MCF 10A (cell line): ENCODE data around the gene AUP1. TPM values are rescaled to one million over a fixed set of nuclear protein-coding genes. Genes with fewer than 3 reads are reported as not detected.

Experiments
- BruUV-seq: library from RNA; stranded (reverse); fragments of 400-500 nt; replicated peaks from 2 replicates; lab custom pipeline; 2021; lab: Mats Ljungman, UMichigan
- CTCF ChIA-PET: fragments of 300-600 bp; sonication (Branson Sonifier 250); formaldehyde crosslinking; extraction: SDS; loops from one replicate; lab custom pipeline; 2021; ENCODE audit warnings: antibody characterized with exemption, inconsistent platforms; lab: Yijun Ruan, JAX
- POLR2A ChIA-PET: fragments of 300-600, 350-650 bp; sonication (Branson Sonifier 250); formaldehyde crosslinking; extraction: SDS; loops from one replicate; lab custom pipeline; 2020; ENCODE audit warnings: antibody characterized with exemption, inconsistent platforms; lab: Yijun Ruan, JAX
- DNase-seq: peaks from one replicate; pipeline ENCODE4 v3.0.0-alpha.2; 2018; ENCODE audit not compliant: unreplicated experiment
- H3K27ac Mint-ChIP-seq: one replicate; pipeline ENCODE4 v1.8.0; 2022; ENCODE audit warnings: mild to moderate bottlenecking, low read depth, mixed read lengths; ENCODE audit not compliant: unreplicated experiment
- H3K27me3 Mint-ChIP-seq: one replicate; pipeline ENCODE4 v1.8.0; 2022; ENCODE audit warnings: mixed read lengths; ENCODE audit not compliant: insufficient read depth, unreplicated experiment
- H3K36me3 Mint-ChIP-seq: one replicate; pipeline ENCODE4 v1.8.0; 2022; ENCODE audit warnings: mild to moderate bottlenecking, moderate library complexity, mixed read lengths; ENCODE audit not compliant: insufficient read depth, unreplicated experiment
- H3K4me1 Mint-ChIP-seq: one replicate; pipeline ENCODE4 v1.8.0; 2022; ENCODE audit warnings: mixed read lengths; ENCODE audit not compliant: insufficient read depth, unreplicated experiment
- H3K4me3 Mint-ChIP-seq: one replicate; pipeline ENCODE4 v1.8.0; 2022; ENCODE audit warnings: mild to moderate bottlenecking, moderate library complexity, mixed read lengths; ENCODE audit not compliant: unreplicated experiment
- H3K9me3 Mint-ChIP-seq: one replicate; pipeline ENCODE4 v1.8.0; 2022; ENCODE audit warnings: mixed read lengths; ENCODE audit not compliant: unreplicated experiment
- intact Hi-C: fragments of 100-400 bp; cut with micrococcal nuclease; formaldehyde crosslinking; loops from 2 replicates; pipeline ENCODE4 v1.14.1; 2022
- total RNA-seq: library from RNA; stranded (reverse); gene quantifications from 2 replicates; pipeline ENCODE4 v1.2.3, GENCODE V29; 2022
- TF ChIP-seq, protein P1 (sequence below): fragments of 200-600 bp; IDR thresholded peaks from one replicate; pipeline ENCODE4 v1.8.0; 2022; ENCODE audit warnings: antibody characterized with exemption, mild to moderate bottlenecking; ENCODE audit not compliant: unreplicated experiment

AUP1 gene
- total RNA-seq, 1 experiment from 2014 or later, result 140 TPM

DNA sequence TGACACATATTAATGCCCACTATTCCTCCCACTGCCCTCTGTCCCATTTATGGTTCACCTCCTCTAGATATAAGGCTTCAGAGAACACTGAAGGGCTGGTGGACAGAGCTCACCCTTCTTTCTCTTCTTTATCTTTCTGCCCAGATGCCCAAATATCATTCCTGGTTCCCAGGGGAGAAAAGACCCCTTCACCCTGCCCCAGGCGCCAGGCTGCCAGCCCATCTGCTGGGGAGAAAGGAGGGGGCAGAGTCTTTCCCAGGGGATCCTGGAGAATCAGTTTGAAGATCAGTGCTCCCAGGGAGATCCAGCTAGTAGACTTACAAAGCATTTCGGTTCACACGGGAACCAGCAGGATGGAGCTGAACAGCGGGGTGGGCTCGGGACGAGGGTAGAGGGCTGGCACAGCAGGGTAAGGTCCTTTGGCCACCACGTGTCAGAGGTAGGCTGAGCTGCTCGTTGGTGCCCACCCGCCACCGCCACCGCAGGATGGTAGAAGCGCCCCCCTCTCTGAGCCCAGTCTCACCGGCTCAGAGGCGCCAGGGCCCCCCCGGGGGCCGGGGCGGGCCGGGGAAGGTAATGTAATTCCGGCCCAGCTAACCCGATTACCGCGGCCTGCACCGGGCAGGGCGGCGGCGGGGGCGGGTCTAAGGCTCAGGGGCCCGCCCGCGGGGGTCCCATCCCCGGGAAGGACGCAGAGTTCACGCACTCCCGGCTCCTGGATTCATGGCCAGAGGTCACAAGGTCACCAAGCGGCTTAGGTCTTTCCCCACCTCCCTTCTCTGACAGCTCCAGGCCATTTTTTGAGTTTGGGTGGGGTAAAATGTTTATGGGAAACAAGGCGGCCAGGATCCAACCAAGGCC, 16.5 kb downstream of the AUP1 start:
- Mint-ChIP-seq H3K27me3 (no peaks in the 10 kb centered on the region), H3K4me3 (no peak overlapping the region), H3K36me3 (no peaks in the 10 kb centered on the region), H3K9me3 (no peaks in the 10 kb centered on the region), H3K27ac (no peak overlapping the region), H3K4me1 (peaks cover 8% of the 10 kb centered on the region)
- TF ChIP-seq, protein P1, sequence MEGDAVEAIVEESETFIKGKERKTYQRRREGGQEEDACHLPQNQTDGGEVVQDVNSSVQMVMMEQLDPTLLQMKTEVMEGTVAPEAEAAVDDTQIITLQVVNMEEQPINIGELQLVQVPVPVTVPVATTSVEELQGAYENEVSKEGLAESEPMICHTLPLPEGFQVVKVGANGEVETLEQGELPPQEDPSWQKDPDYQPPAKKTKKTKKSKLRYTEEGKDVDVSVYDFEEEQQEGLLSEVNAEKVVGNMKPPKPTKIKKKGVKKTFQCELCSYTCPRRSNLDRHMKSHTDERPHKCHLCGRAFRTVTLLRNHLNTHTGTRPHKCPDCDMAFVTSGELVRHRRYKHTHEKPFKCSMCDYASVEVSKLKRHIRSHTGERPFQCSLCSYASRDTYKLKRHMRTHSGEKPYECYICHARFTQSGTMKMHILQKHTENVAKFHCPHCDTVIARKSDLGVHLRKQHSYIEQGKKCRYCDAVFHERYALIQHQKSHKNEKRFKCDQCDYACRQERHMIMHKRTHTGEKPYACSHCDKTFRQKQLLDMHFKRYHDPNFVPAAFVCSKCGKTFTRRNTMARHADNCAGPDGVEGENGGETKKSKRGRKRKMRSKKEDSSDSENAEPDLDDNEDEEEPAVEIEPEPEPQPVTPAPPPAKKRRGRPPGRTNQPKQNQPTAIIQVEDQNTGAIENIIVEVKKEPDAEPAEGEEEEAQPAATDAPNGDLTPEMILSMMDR, result no peak
- CTCF ChIA-PET, result interaction anchor here (0.8 kb wide), 1 partner anchor 40 kb away, joined by 3 read pairs; the partner anchor contains the start of gene MRPL53
- intact Hi-C loops, result no loop called here
- no TSS peak for BruUV-seq
- POLR2A ChIA-PET, result interaction anchor here (0.7 to 1.2 kb wide), 4 partner anchors 10 to 17 kb away, joined by 3 to 4 read pairs (median 4); partner anchors contain the start of genes AUP1, DQX1 and HTRA2
- no peak for DNase-seq

DNA sequence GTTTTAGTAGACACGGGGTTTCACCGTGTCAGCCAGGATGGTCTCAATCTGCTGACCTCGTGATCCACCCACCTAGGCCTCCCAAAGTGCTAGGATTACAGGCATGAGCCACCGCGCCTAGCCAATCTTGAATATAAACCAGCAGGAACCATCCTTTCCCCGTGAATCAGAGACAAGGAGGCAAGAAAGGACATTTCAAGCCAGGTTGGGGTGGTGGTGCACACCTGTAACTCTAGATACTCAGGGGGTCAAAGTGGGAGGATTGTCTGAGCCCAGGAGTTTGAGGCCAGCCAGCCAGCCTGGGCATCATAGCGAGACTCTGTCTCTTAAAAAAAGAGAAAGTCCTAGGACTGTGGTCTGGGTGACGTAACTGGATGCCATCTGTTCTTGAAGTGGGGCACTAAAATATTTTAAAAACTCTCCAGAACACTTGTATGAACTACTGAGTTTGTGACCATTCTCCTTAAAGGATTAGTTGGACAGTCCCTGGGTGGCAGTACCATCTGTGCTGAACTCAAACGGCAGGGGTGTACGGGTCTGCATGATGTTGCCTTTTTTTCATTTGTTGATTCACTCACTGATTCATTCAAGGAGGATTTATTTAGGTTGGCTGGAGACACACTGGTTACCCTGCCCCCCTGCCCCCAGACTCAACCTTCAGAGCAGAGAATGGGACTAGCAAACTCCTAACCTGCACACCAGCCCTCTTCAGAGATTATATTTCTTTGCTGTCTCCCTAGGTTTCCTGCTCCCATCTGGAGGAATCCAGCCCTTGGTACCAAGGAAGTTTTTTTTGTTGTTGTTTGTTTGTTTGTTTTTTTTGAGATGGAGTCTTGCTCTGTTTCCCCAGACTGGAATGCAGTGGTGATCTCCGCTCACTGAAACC, 18.2 kb downstream of the AUP1 start:
- Mint-ChIP-seq H3K27me3 (no peaks in the 10 kb centered on the region), H3K27ac (no peak overlapping the region), H3K4me1 (peaks cover 12% of the 10 kb centered on the region), H3K4me3 (no peak overlapping the region), H3K9me3 (no peaks in the 10 kb centered on the region), H3K36me3 (peaks cover 12% of the 10 kb centered on the region)
- intact Hi-C loops, result no loop called here
- DNase-seq, result no peak
- TF ChIP-seq, protein P1, result no peak
- BruUV-seq, result no TSS peak
- CTCF ChIA-PET, result no interaction called here
- POLR2A ChIA-PET, result interaction anchor here (0.8 to 8.6 kb wide), 3 partner anchors 9 to 18 kb away, joined by 3 to 135 read pairs (median 3); partner anchors contain the start of genes AUP1, DQX1 and HTRA2

DNA sequence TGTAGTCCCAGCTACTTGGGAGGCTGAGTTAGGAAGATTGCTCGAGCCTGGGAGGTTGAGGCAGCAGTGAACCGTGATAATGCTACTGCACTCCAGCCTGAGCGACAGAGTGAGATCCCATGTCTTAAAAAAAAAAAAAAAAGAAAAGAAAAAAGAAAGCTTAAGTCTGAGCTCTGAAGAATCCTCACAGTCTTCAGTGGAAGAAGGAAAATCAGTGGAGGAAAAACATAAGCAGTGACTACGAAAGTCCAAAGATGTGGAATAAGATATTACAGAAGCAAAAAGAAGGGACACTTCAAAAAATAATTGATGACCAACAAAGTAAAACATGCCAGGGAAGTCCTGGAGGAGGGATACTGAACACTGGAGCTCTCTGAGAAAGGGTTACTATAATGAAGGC, 19.2 kb downstream of the AUP1 start:
- intact Hi-C loops, result no loop called here
- peaks cover 23% of the 10 kb centered on the region for H3K36me3 Mint-ChIP-seq
- POLR2A ChIA-PET, result interaction anchor here (0.8 to 8.6 kb wide), 3 partner anchors 10 to 65 kb away, joined by 3 to 135 read pairs (median 4); partner anchors contain the start of genes AUP1, DQX1 and HTRA2
- TF ChIP-seq, protein P1, result no peak
- DNase-seq, result no peak
- CTCF ChIA-PET, result interaction anchor here (0.6 to 3.5 kb wide), 3 partner anchors 27 to 366 kb away, joined by 6 to 16 read pairs (median 8); partner anchors contain the start of genes CCDC142 and TTC31
- peaks cover 20% of the 10 kb centered on the region for H3K4me1 Mint-ChIP-seq
- H3K27ac Mint-ChIP-seq, result no peak overlapping the region
- BruUV-seq, result no TSS peak
- H3K27me3 Mint-ChIP-seq, result no peaks in the 10 kb centered on the region
- H3K4me3 Mint-ChIP-seq, result no peak overlapping the region
- H3K9me3 Mint-ChIP-seq, result no peaks in the 10 kb centered on the region
